ENCODE data around the gene S1PR2.
A peak's percentile ranks its signal among the peaks of the same experiment; 100 is the strongest.

GRCh38 chr19:10270616-10271394 lies 39.7 kb upstream of the S1PR2 start, which contains the start of gene ICAM1:
- TF ChIP-seq CTCF (IDR thresholded peaks at IDR 0.05), result peak in 1 of 4 experiments; percentile 38
- peak; percentile 60 for TF ChIP-seq POLR2A (IDR thresholded peaks at IDR 0.05)
